H1 (cell line): ENCODE measurements around the gene HES2. TPM values are rescaled to one million over a fixed set of nuclear protein-coding genes. Genes with fewer than 3 reads are reported as not detected.

Experiments
- CTCF ChIA-PET: fragments of 300-600 bp; sonication (Branson Sonifier 250); formaldehyde crosslinking; loops from one replicate; lab custom pipeline; 2021; ENCODE audit not compliant: partially characterized antibody; lab: Charles Lee
- POLR2A ChIA-PET: fragments of 300-600 bp; sonication (Branson Sonifier 250); formaldehyde crosslinking; loops from one replicate; lab custom pipeline; 2021; ENCODE audit warnings: inconsistent platforms; ENCODE audit not compliant: partially characterized antibody; lab: Charles Lee
- DNase-seq, 2 experiments: peaks; one replicate each; pipeline versions ENCODE4 v3.0.0 to v3.0.0-alpha.2; 2010 to 2022; ENCODE audit warnings: low spot score in 2 of 2, low read depth in 1 of 2, mixed read lengths in 1 of 2
- FAIRE-seq: peaks from 2 replicates; lab custom pipeline; 2011; peaks lifted over from hg19 to GRCh38; lab: Jason Lieb, UNC
- H2AFZ ChIP-seq: 2 replicates; pipeline ENCODE4 v1.8.1; 2012; ENCODE audit warnings: low read length, inconsistent platforms
- H2AK5ac ChIP-seq: 2 replicates; pipeline ENCODE4 v1.6.1; 2013; ENCODE audit warnings: low read depth, low read length
- H2BK120ac ChIP-seq: replicated peaks from 2 replicates; pipeline ENCODE3; 2013; ENCODE audit warnings: low read depth, low read length, inconsistent platforms
- H2BK12ac ChIP-seq: 2 replicates; pipeline ENCODE4 v1.6.1; 2013; ENCODE audit warnings: low read depth, low read length
- H2BK15ac ChIP-seq: 2 replicates; pipeline ENCODE4 v1.6.1; 2013; ENCODE audit warnings: low read length
- H2BK20ac ChIP-seq: 2 replicates; pipeline ENCODE4 v1.6.1; 2013; ENCODE audit warnings: low read length
- H2BK5ac ChIP-seq: 2 replicates; pipeline ENCODE4 v1.6.1; 2013; ENCODE audit warnings: low read depth, low read length
- H3K14ac ChIP-seq: 2 replicates; pipeline ENCODE4 v1.6.1; 2013; ENCODE audit warnings: inconsistent platforms; ENCODE audit not compliant: insufficient read length
- H3K18ac ChIP-seq: 2 replicates; pipeline ENCODE4 v1.6.1; 2013; ENCODE audit warnings: low read length; ENCODE audit errors: extremely low read depth
- H3K23ac ChIP-seq: 2 replicates; pipeline ENCODE4 v1.6.1; 2013; ENCODE audit warnings: inconsistent platforms; ENCODE audit not compliant: insufficient read length
- H3K23me2 ChIP-seq: 2 replicates; pipeline ENCODE4 v1.6.1; 2013; ENCODE audit warnings: low read depth, low read length
- H3K27ac ChIP-seq: 2 replicates; pipeline ENCODE4 v1.6.1; 2011; ENCODE audit warnings: low read depth, low read length, inconsistent platforms
- H3K27me3 ChIP-seq, 4 experiments: replicated peaks in 1 of 4; 1 replicate in 1 of 4; 2 replicates in 3 of 4; pipeline versions ENCODE4 v1.6.1 to v1.8.1; 2011 to 2013; ENCODE audit warnings: low read length in 3 of 4, mild to moderate bottlenecking in 3 of 4, inconsistent platforms in 2 of 4, mixed read lengths in 2 of 4, moderate library complexity in 1 of 4; ENCODE audit not compliant: control insufficient read depth in 3 of 4, insufficient read depth in 3 of 4; ENCODE audit errors: extremely low read depth in 1 of 4
- H3K36me3 ChIP-seq, 4 experiments: 2 replicates each; pipeline versions ENCODE4 v1.6.1 to v1.8.1; 2011 to 2013; ENCODE audit warnings: mild to moderate bottlenecking in 4 of 4, low read length in 3 of 4, moderate library complexity in 2 of 4, control low read depth in 1 of 4, inconsistent platforms in 1 of 4; ENCODE audit not compliant: insufficient read depth in 4 of 4, control insufficient read depth in 2 of 4
- H3K4ac ChIP-seq: replicated peaks from 2 replicates; pipeline ENCODE3; 2013; ENCODE audit warnings: low read length, low read depth, mixed read lengths, inconsistent platforms; ENCODE audit not compliant: insufficient read length
- H3K4me1 ChIP-seq, 4 experiments: replicated peaks in 1 of 4; 1 replicate in 1 of 4; 2 replicates in 3 of 4; pipeline versions ENCODE4 v1.6.1 to v1.8.1; 2011 to 2013; ENCODE audit warnings: low read length in 3 of 4, inconsistent platforms in 2 of 4, mixed read lengths in 1 of 4; ENCODE audit not compliant: insufficient read depth in 4 of 4, control insufficient read depth in 3 of 4
- H3K4me2 ChIP-seq, 2 experiments: 2 replicates each; pipeline versions ENCODE4 v1.6.1 to v1.8.1; 2011 to 2013; ENCODE audit warnings: low read depth in 2 of 2, low read length in 2 of 2, control low read depth in 1 of 2, inconsistent platforms in 1 of 2, mild to moderate bottlenecking in 1 of 2; ENCODE audit not compliant: insufficient read depth in 1 of 2
- H3K4me3 ChIP-seq, 4 experiments: fragments of 200-600, 300-600 bp in 1 of 4; sonication (generic), shearing (Covaris generic), sonication (Bioruptor Twin) in 1 of 4; 2 replicates each; pipeline versions ENCODE4 v1.5.1 to v1.8.1; 2011 to 2016; ENCODE audit warnings: low read length in 4 of 4, low read depth in 3 of 4, control low read depth in 2 of 4, inconsistent platforms in 2 of 4, mild to moderate bottlenecking in 2 of 4, mixed read lengths in 1 of 4, moderate library complexity in 1 of 4; ENCODE audit not compliant: insufficient read depth in 2 of 4; ENCODE audit errors: extremely low read depth in 1 of 4
- H3K56ac ChIP-seq: replicated peaks from 2 replicates; pipeline ENCODE3; 2013; ENCODE audit warnings: low read depth, mild to moderate bottlenecking, mixed read lengths, low read length, inconsistent platforms; ENCODE audit not compliant: insufficient read length
- H3K79me1 ChIP-seq: 2 replicates; pipeline ENCODE4 v1.6.1; 2013; ENCODE audit warnings: low read depth, low read length, control low read depth
- H3K79me2 ChIP-seq, 2 experiments: 2 replicates each; pipeline versions ENCODE4 v1.6.1 to v1.8.1; 2012 to 2013; ENCODE audit warnings: low read length in 2 of 2, mild to moderate bottlenecking in 2 of 2, inconsistent platforms in 1 of 2; ENCODE audit not compliant: insufficient read depth in 2 of 2, control insufficient read depth in 1 of 2
- H3K9ac ChIP-seq, 4 experiments: replicated peaks in 1 of 4; 1 replicate in 1 of 4; 2 replicates in 3 of 4; pipeline versions ENCODE4 v1.6.1 to v1.8.1; 2011 to 2013; ENCODE audit warnings: low read depth in 3 of 4, low read length in 3 of 4, control low read depth in 2 of 4, mild to moderate bottlenecking in 2 of 4, moderate library complexity in 2 of 4, inconsistent platforms in 1 of 4; ENCODE audit errors: extremely low read depth in 1 of 4
- H3K9me3 ChIP-seq, 2 experiments: 2 replicates each; pipeline versions ENCODE4 v1.6.1 to v1.8.1; 2012 to 2013; ENCODE audit warnings: mild to moderate bottlenecking in 2 of 2, moderate library complexity in 2 of 2, control low read depth in 1 of 2, inconsistent platforms in 1 of 2, low read depth in 1 of 2, low read length in 1 of 2, mixed read lengths in 1 of 2; ENCODE audit not compliant: insufficient read depth in 2 of 2
- H4K20me1 ChIP-seq, 2 experiments: replicated peaks in 1 of 2; 2 replicates each; pipeline versions ENCODE3 to v1.8.1; 2011 to 2013; ENCODE audit warnings: inconsistent platforms in 2 of 2, low read length in 2 of 2, mild to moderate bottlenecking in 1 of 2; ENCODE audit not compliant: insufficient read depth in 2 of 2, control insufficient read depth in 1 of 2
- H4K5ac ChIP-seq: 2 replicates; pipeline ENCODE4 v1.6.1; 2013; ENCODE audit warnings: low read length, low read depth, mixed read lengths, inconsistent platforms; ENCODE audit not compliant: insufficient read length
- H4K8ac ChIP-seq: 2 replicates; pipeline ENCODE4 v1.8.0; 2013; ENCODE audit warnings: mild to moderate bottlenecking, moderate library complexity, low read length, inconsistent platforms; ENCODE audit not compliant: insufficient read depth; ENCODE audit errors: extremely low read depth
- H4K91ac ChIP-seq: replicated peaks from 2 replicates; pipeline ENCODE3; 2013; ENCODE audit warnings: low read length, mixed read lengths, inconsistent platforms; ENCODE audit not compliant: insufficient read length
- CBX5 ChIP-seq: fragments of 300-800, 300-1000 bp; sonication (generic); IDR thresholded peaks from 2 replicates; pipeline ENCODE4 v1.7.1; 2016; ENCODE audit warnings: antibody characterized with exemption, low read length, low read depth
- EGR1 ChIP-seq: IDR thresholded peaks from 2 replicates; pipeline ENCODE4 v1.6.1; 2011; ENCODE audit warnings: low read depth, low read length, borderline replicate concordance
- KDM1A ChIP-seq: fragments of 200-600, 300-600 bp; sonication (generic); IDR thresholded peaks from 2 replicates; pipeline ENCODE4 v1.7.1; 2016; ENCODE audit warnings: mild to moderate bottlenecking, low read length, borderline replicate concordance
- MAX ChIP-seq: IDR thresholded peaks from 2 replicates; pipeline ENCODE4 v1.6.1; 2012; ENCODE audit warnings: inconsistent platforms
- NANOG ChIP-seq: IDR thresholded peaks from 2 replicates; pipeline ENCODE4 v1.6.1; 2011; ENCODE audit warnings: low read length, low read depth, mild to moderate bottlenecking, inconsistent platforms; ENCODE audit not compliant: insufficient read depth, poor library complexity, severe bottlenecking
- NRF1 ChIP-seq: IDR thresholded peaks from 2 replicates; pipeline ENCODE4 v1.6.1; 2011; ENCODE audit warnings: mild to moderate bottlenecking, low read depth, low read length, improper control_type of control experiment
- POLR2A ChIP-seq, 2 experiments: IDR thresholded peaks; 1 replicate in 1 of 2; 2 replicates in 1 of 2; pipeline ENCODE4 v1.6.1; 2011; ENCODE audit warnings: low read depth in 2 of 2, low read length in 2 of 2, mild to moderate bottlenecking in 2 of 2; ENCODE audit errors: control extremely low read depth in 1 of 2
- POU5F1 ChIP-seq: IDR thresholded peaks from 2 replicates; pipeline ENCODE4 v1.6.1; 2011; ENCODE audit warnings: low read depth, mild to moderate bottlenecking, low read length, moderate library complexity
- SP2 ChIP-seq: IDR thresholded peaks from 2 replicates; pipeline ENCODE4 v1.6.1; 2012; ENCODE audit warnings: mild to moderate bottlenecking, low read length, inconsistent platforms
- SP4 ChIP-seq: IDR thresholded peaks from 2 replicates; pipeline ENCODE4 v1.6.1; 2012; ENCODE audit warnings: low read length, inconsistent platforms
- SUZ12 ChIP-seq: fragments of 200-600 bp; sonication (generic); IDR thresholded peaks from 2 replicates; pipeline ENCODE4 v1.6.1; 2012; ENCODE audit warnings: mild to moderate bottlenecking, inconsistent platforms, low read length, moderate library complexity, mixed read lengths
- TEAD4 ChIP-seq: IDR thresholded peaks from 2 replicates; pipeline ENCODE4 v1.6.1; 2012; ENCODE audit warnings: low read depth, low read length, inconsistent platforms, mixed read lengths
- ZNF274 ChIP-seq: IDR thresholded peaks from 2 replicates; pipeline ENCODE4 v1.7.0; 2012; ENCODE audit warnings: low read length, borderline replicate concordance; ENCODE audit errors: extremely low read depth
- WGBS, 2 experiments: shearing (Covaris generic) in 1 of 2; methylation state at CpG; one replicate each; pipeline versions ENCODE4 v1.1.6 to v1.1.7; 2013 to 2015; ENCODE audit warnings: low lambda C conversion rate in 2 of 2, mixed read lengths in 2 of 2, inconsistent platforms in 1 of 2, low coverage in 1 of 2, missing lambda C conversion rate in 1 of 2; ENCODE audit not compliant: insufficient replicate concordance in 2 of 2, insufficient coverage in 1 of 2, insufficient read length in 1 of 2; ENCODE audit errors: extremely low coverage in 1 of 2, missing lambda C conversion rate in 1 of 2; 5-methylcytosine and 5-hydroxymethylcytosine counted together
- polyA plus RNA-seq, 7 experiments: library from polyadenylated mRNA; depleted of rRNA in 3 of 7; stranded (reverse) in 5 of 7; unstranded in 2 of 7; fragments of >200 nt in 5 of 7; fragments of 200-250 nt in 2 of 7; gene quantifications; 1 replicate in 5 of 7; 2 replicates in 1 of 7; 4 replicates in 1 of 7; pipeline versions ENCODE4 v1.2.1 to v1.2.3, GENCODE V29; 2011 to 2013; ENCODE audit warnings: missing spikeins in 2 of 7, mixed read lengths in 2 of 7
- total RNA-seq: library from RNA; stranded (reverse); fragmentation: NEBNext Ultra II Directional; extraction: Animal tissue kit (Norgen Biotek cat#: 25700); gene quantifications from 2 replicates; pipeline ENCODE4 v1.2.1, GENCODE V29; 2021
- TF ChIP-seq, protein P1 (sequence below): IDR thresholded peaks from 2 replicates; pipeline ENCODE4 v1.6.1; 2011; ENCODE audit warnings: low read length, improper control_type of control experiment

Gene HES2
- total and polyA plus RNA-seq, 2 of the 8 experiments (the other 6 are each of a cell fraction or from before 2014, with no cell fraction given), result 0.15 to 0.53 TPM

DNA sequence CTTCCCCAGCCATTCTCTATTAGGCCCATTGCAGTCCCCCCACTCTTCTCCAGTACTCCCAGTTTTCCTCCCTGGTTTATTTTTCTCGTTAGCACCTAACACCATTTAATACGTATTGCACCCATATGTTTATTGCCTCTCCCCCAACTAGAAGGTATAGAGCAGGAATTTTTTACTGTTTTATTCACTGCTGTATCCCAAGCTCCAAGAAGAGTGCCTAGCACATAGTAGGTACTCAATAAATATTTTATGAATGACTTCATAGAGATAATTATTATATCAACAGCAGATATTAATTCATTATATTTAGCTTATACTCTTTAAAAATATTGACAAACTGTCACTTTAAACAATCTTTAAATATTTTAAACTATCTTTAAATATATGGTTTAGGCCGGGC is 20.4 kb downstream of the HES2 start:
- ChIA-PET CTCF (interaction anchor here (0.8 to 58.4 kb wide), 8 partner anchors 10 to 91 kb away, joined by 3 to 1769 read pairs (median 6); no protein-coding TSS in a partner anchor), POLR2A (interaction anchor here (1.3 kb wide), 1 partner anchor 40 kb away, joined by 4 read pairs; no protein-coding TSS in a partner anchor)
- Histone ChIP-seq H4K8ac (no peak overlapping the region), H2BK20ac (no peak overlapping the region), H2BK15ac (0 out of 2 replicates have a peak overlapping the region, but pooled peaks have one; percentile 29), H3K36me3 (no peaks in the 10 kb centered on the region), H4K20me1 (no peaks in the 10 kb centered on the region), H3K27ac (no peak overlapping the region), H3K23me2 (no peaks in the 10 kb centered on the region), H3K14ac (no peak overlapping the region), H3K4ac (no peak overlapping the region), H2BK12ac (no peak overlapping the region), H4K91ac (no peak overlapping the region), H3K56ac (no peak overlapping the region), H2AK5ac (no peak overlapping the region), H3K4me1 (peaks cover 0 to under 1% (median 0%) of the 10 kb centered on the region in 4 experiments; a peak in 1 of 7 replicates), H3K23ac (no peak overlapping the region), H3K9me3 (no peaks in the 10 kb centered on the region; a peak in 1 of 4 replicates), H3K18ac (no peak overlapping the region), H2BK5ac (no peak overlapping the region), H2BK120ac (no peak overlapping the region), H3K27me3 (no peaks in the 10 kb centered on the region), H3K9ac (no peak overlapping the region), H4K5ac (no peak overlapping the region), H3K4me2 (no peak overlapping the region), H3K4me3 (no peak overlapping the region), H3K79me1 (no peaks in the 10 kb centered on the region), H3K79me2 (no peaks in the 10 kb centered on the region), H2AFZ (no peak overlapping the region)
- WGBS, 2 experiments, result 92% methylated on average over 3 of the region's 3 CpGs; no CpG with 5 or more reads in 1 of the 2 experiments
- no peak for DNase-seq
- FAIRE-seq, result no peak
- TF ChIP-seq NANOG, result no peak
- no peak for TF ChIP-seq SUZ12
- TF ChIP-seq POLR2A (IDR thresholded peaks at IDR 0.05; ENCODE audit: control extremely low read depth in 1 of 2, low read depth in 2 of 2, low read length in 2 of 2), result no peak
- TF ChIP-seq POU5F1, result no peak
- no peak for TF ChIP-seq TEAD4
- TF ChIP-seq NRF1, result no peak
- TF ChIP-seq MAX, result no peak
- TF ChIP-seq SP4, result no peak
- no peak for TF ChIP-seq CBX5
- no peak for TF ChIP-seq EGR1
- TF ChIP-seq ZNF274, result no peak
- TF ChIP-seq SP2, result no peak
- TF ChIP-seq, protein P1, sequence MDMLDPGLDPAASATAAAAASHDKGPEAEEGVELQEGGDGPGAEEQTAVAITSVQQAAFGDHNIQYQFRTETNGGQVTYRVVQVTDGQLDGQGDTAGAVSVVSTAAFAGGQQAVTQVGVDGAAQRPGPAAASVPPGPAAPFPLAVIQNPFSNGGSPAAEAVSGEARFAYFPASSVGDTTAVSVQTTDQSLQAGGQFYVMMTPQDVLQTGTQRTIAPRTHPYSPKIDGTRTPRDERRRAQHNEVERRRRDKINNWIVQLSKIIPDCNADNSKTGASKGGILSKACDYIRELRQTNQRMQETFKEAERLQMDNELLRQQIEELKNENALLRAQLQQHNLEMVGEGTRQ, result no peak
- TF ChIP-seq KDM1A, result no peak
